ENCODE data around the gene ATP10D. TPM values are rescaled to one million over a fixed set of nuclear protein-coding genes. Genes with fewer than 3 reads are reported as not detected.

ATP10D gene
- polyA plus RNA-seq, 1 of the 3 experiments (the other 2 are of a cell fraction), result 7.9 TPM

GRCh38 chr4:47597696-47598095 is 112.6 kb downstream of the ATP10D start:
- Histone ChIP-seq H3K4me1 (ENCODE audit: control insufficient read depth in 1 of 2, insufficient read depth in 2 of 2, low read depth in 1 of 2, low read length in 1 of 2) (peaks cover 0 to 9% of the 10 kb centered on the region in 2 experiments; a peak in 2 of 4 replicates), H4K20me1 (ENCODE audit: insufficient read depth) (no peaks in the 10 kb centered on the region), H3K4me3 (ENCODE audit: low read depth in 2 of 2, low read length in 1 of 2) (no peak overlapping the region), H2AFZ (ENCODE audit: low read depth) (no peak overlapping the region), H3K36me3 (replicated peaks in 1 of 2; ENCODE audit: control insufficient read depth in 1 of 2, insufficient read depth in 2 of 2, low read length in 1 of 2) (peaks cover 2 to 13% of the 10 kb centered on the region in 2 experiments), H3K9me3 (no peaks in the 10 kb centered on the region), H3K4me2 (no peak overlapping the region), H3F3A (replicated peaks; ENCODE audit: insufficient read depth) (no peaks in the 10 kb centered on the region), H3K9me2 (no peaks in the 10 kb centered on the region), H3K27ac (ENCODE audit: low read depth in 2 of 2, low read length in 1 of 2) (peak overlapping the region in 1 of 2 experiments; percentile 11; a peak in 2 of 4 replicates), H3K27me3 (ENCODE audit: insufficient read depth) (no peaks in the 10 kb centered on the region), H3K79me2 (ENCODE audit: insufficient read depth) (no peaks in the 10 kb centered on the region), H3K9ac (no peak overlapping the region)
- DNase-seq, result no peak
- ChIA-PET POLR2A (no interaction called here), CTCF (interaction anchor here (0.8 kb wide), 1 partner anchor 239 kb away, joined by 3 read pairs; the partner anchor contains the start of gene CORIN)
- TF ChIP-seq, protein P1, sequence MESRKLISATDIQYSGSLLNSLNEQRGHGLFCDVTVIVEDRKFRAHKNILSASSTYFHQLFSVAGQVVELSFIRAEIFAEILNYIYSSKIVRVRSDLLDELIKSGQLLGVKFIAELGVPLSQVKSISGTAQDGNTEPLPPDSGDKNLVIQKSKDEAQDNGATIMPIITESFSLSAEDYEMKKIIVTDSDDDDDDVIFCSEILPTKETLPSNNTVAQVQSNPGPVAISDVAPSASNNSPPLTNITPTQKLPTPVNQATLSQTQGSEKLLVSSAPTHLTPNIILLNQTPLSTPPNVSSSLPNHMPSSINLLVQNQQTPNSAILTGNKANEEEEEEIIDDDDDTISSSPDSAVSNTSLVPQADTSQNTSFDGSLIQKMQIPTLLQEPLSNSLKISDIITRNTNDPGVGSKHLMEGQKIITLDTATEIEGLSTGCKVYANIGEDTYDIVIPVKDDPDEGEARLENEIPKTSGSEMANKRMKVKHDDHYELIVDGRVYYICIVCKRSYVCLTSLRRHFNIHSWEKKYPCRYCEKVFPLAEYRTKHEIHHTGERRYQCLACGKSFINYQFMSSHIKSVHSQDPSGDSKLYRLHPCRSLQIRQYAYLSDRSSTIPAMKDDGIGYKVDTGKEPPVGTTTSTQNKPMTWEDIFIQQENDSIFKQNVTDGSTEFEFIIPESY (IDR thresholded peaks at IDR 0.05; ENCODE audit: borderline replicate concordance, low read depth), result no peak
- no peak for TF ChIP-seq ELF1 (IDR thresholded peaks at IDR 0.05)
- no peak for TF ChIP-seq TAF1 (IDR thresholded peaks at IDR 0.05; ENCODE audit: borderline replicate concordance, low read depth, low read length)
- TF ChIP-seq, protein P2, sequence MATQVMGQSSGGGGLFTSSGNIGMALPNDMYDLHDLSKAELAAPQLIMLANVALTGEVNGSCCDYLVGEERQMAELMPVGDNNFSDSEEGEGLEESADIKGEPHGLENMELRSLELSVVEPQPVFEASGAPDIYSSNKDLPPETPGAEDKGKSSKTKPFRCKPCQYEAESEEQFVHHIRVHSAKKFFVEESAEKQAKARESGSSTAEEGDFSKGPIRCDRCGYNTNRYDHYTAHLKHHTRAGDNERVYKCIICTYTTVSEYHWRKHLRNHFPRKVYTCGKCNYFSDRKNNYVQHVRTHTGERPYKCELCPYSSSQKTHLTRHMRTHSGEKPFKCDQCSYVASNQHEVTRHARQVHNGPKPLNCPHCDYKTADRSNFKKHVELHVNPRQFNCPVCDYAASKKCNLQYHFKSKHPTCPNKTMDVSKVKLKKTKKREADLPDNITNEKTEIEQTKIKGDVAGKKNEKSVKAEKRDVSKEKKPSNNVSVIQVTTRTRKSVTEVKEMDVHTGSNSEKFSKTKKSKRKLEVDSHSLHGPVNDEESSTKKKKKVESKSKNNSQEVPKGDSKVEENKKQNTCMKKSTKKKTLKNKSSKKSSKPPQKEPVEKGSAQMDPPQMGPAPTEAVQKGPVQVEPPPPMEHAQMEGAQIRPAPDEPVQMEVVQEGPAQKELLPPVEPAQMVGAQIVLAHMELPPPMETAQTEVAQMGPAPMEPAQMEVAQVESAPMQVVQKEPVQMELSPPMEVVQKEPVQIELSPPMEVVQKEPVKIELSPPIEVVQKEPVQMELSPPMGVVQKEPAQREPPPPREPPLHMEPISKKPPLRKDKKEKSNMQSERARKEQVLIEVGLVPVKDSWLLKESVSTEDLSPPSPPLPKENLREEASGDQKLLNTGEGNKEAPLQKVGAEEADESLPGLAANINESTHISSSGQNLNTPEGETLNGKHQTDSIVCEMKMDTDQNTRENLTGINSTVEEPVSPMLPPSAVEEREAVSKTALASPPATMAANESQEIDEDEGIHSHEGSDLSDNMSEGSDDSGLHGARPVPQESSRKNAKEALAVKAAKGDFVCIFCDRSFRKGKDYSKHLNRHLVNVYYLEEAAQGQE (IDR thresholded peaks at IDR 0.05; ENCODE audit: low read depth, low read length), result no peak
- TF ChIP-seq RXRA (IDR thresholded peaks at IDR 0.05; ENCODE audit: borderline replicate concordance, low read depth), result no peak
- TF ChIP-seq, protein P3, sequence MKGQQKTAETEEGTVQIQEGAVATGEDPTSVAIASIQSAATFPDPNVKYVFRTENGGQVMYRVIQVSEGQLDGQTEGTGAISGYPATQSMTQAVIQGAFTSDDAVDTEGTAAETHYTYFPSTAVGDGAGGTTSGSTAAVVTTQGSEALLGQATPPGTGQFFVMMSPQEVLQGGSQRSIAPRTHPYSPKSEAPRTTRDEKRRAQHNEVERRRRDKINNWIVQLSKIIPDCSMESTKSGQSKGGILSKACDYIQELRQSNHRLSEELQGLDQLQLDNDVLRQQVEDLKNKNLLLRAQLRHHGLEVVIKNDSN (IDR thresholded peaks at IDR 0.05; ENCODE audit: borderline replicate concordance, low read depth), result no peak
- no peak for TF ChIP-seq TEAD4 (IDR thresholded peaks at IDR 0.05; ENCODE audit: borderline replicate concordance, insufficient read depth)
- TF ChIP-seq CHD2 (IDR thresholded peaks at IDR 0.05; ENCODE audit: low read length, partially characterized antibody), result no peak
- TF ChIP-seq, protein P4, sequence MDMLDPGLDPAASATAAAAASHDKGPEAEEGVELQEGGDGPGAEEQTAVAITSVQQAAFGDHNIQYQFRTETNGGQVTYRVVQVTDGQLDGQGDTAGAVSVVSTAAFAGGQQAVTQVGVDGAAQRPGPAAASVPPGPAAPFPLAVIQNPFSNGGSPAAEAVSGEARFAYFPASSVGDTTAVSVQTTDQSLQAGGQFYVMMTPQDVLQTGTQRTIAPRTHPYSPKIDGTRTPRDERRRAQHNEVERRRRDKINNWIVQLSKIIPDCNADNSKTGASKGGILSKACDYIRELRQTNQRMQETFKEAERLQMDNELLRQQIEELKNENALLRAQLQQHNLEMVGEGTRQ (IDR thresholded peaks at IDR 0.05; ENCODE audit: borderline replicate concordance, low read depth, low read length), result no peak
- 84% methylated on average over 1 of the region's 1 CpG for WGBS (ENCODE audit: low lambda C conversion rate)
